Esophagus muscularis mucosa (tissue), 4 donors: ENCODE results near the gene ASTN2. TPM values are rescaled to one million over a fixed set of nuclear protein-coding genes. Genes with fewer than 3 reads are reported as not detected.

Experiments
- DNase-seq: peaks from one replicate; pipeline ENCODE4 v3.0.0-alpha.2; 2017; ENCODE audit errors: extremely low spot score
- H3K27ac ChIP-seq, 4 donors: fragments of 200-600 bp; sonication (generic); replicated peaks in 1 of 4; 1 replicate in 3 of 4; 2 replicates in 1 of 4; pipeline ENCODE4 v1.5.1; 2016 to 2019; ENCODE audit warnings: mild to moderate bottlenecking in 1 of 4
- H3K27me3 ChIP-seq, 4 donors: fragments of 200-600 bp; sonication (generic); one replicate each; pipeline versions ENCODE4 v1.5.1 to v1.6.0; 2016 to 2019
- H3K36me3 ChIP-seq, 4 donors: fragments of 200-600 bp; sonication (generic); one replicate each; pipeline ENCODE4 v1.5.1; 2016 to 2019
- H3K4me1 ChIP-seq, 4 donors: fragments of 200-600 bp; sonication (generic); one replicate each; pipeline ENCODE4 v1.5.1; 2016 to 2019
- H3K4me3 ChIP-seq, 4 donors: fragments of 200-600 bp; sonication (generic); 1 replicate in 2 of 4; 2 replicates in 2 of 4; pipeline ENCODE4 v1.5.1; 2016 to 2019; ENCODE audit warnings: mild to moderate bottlenecking in 4 of 4, moderate library complexity in 1 of 4
- H3K9me3 ChIP-seq, 4 donors: fragments of 200-600 bp; sonication (generic); 1 replicate in 3 of 4; 2 replicates in 1 of 4; pipeline ENCODE4 v1.5.1; 2016 to 2019
- CTCF ChIP-seq, 3 experiments: fragments of 200-600 bp in 2 of 3; fragments of 450-650 bp in 1 of 3; sonication (generic) in 2 of 3; IDR thresholded peaks; one replicate each; pipeline ENCODE4 v1.5.1; 2017 to 2019; ENCODE audit warnings: antibody characterized with exemption in 3 of 3, mild to moderate bottlenecking in 2 of 3, moderate library complexity in 1 of 3
- EP300 ChIP-seq: sonication (generic); formaldehyde crosslinking; IDR thresholded peaks from one replicate; pipeline ENCODE4 v1.6.1; 2017; ENCODE audit warnings: antibody characterized with exemption
- POLR2A ChIP-seq: fragments of 450-650 bp; IDR thresholded peaks from one replicate; pipeline ENCODE4 v1.6.1; 2017; ENCODE audit warnings: antibody characterized with exemption, moderate library complexity, mild to moderate bottlenecking, low read depth
- POLR2AphosphoS5 ChIP-seq, 2 donors: sonication (generic); formaldehyde crosslinking; IDR thresholded peaks; one replicate each; pipeline ENCODE4 v1.6.1; 2017; ENCODE audit warnings: antibody characterized with exemption in 2 of 2
- WGBS: methylation state at CpG from one replicate; pipeline ENCODE4 v1.1.5; 2018; 5-methylcytosine and 5-hydroxymethylcytosine counted together
- intact Hi-C: fragments of 100-400 bp; cut with DNase I; formaldehyde crosslinking; loops from one replicate; pipeline ENCODE4 v1.15.1; 2023
- total RNA-seq, 4 donors: library from RNA; depleted of rRNA; stranded (reverse); fragments of >200 nt; gene quantifications; one replicate each; pipeline versions ENCODE4 v1.1.0 to v1.2.1, GENCODE V29; 2016

ASTN2 gene
- total RNA-seq, 4 donors from 2014 or later, result 4.2 to 6.9 (median 5.5) TPM

DNA sequence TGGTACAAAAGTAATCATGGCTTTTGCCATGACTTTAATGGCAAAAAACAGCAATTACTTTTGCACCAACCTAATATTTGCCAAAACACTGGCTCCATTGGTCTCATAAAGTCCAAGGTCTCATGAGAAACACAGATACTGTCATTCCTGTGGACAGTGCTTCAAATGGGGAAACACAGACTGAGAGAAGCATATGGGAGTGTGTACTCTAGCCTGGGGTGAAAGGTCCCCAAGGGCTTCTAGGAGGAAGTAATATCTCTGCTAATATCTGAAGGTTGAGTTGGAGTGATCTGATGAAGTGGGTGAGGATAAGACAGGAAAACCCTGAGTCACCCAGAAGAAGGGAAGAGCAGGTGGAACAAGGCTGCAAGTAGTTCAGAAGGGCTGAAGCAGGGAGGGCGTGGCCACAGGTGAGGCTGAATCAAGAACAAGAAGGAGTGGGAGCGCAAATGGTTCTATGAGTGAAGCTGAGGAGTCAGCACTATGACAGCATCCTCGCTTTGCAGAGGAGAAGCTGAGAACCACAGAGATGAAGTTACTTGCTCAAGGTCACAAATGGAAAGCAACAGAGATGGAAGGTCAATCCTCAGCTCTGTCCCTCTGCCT, 164.1 kb downstream of the ASTN2 start:
- intact Hi-C loops, result no loop called here
- H3K9me3 ChIP-seq, result no peaks in the 10 kb centered on the region
- TF ChIP-seq POLR2AphosphoS5 (IDR thresholded peaks at IDR 0.05) (no peak), CTCF (IDR thresholded peaks at IDR 0.05) (no peak), POLR2A (no peak), EP300 (no peak)
- H3K4me1 ChIP-seq, result peaks cover 0 to 3% (median 0%) of the 10 kb centered on the region in 4 donors
- no peak overlapping the region for H3K27ac ChIP-seq
- H3K36me3 ChIP-seq, result no peaks in the 10 kb centered on the region
- no peaks in the 10 kb centered on the region for H3K27me3 ChIP-seq
- no peak overlapping the region for H3K4me3 ChIP-seq
- DNase-seq, result no peak
- WGBS, result 91% methylated on average over 3 of the region's 3 CpGs

DNA sequence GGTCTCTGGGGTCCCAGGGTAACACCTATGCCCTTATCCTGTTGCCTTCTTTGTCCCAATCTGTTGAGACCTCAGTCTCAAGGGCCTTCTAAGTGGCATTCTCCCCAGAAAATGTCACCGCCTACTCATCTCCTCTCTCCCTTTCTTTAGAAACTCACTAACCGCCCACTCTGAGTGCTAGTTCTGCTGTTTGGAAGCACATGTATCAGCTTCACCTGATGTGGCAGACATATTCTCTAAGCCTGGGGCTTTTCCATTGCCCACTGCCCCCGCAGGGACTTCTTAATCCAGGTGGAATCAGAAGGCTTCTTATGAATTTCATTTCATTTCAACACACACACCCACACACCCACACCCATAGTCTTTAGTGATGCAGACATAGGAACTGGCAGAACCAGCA, 165.1 kb downstream of the ASTN2 start:
- DNase-seq, result no peak
- H3K27ac ChIP-seq, result no peak overlapping the region
- intact Hi-C loops, result no loop called here

DNA sequence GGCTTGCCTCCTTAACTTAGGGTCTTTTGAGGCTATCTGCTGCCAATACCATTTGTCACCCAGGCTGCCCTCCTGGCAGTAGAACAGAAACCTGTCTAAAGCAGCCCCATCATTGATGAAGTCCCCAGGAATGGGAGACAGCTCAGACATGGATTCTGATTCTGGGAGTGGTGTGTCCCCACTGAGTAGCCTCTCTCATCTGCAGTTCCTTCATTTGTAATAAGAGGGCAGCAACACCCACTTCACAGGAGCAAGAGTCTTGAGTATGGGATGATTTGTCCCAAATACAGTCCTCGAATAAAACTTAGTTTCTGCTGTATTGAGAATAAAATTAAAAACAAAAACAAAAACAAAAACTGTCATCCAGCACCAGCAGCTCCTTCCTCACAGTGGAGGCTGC, 167.6 kb downstream of the ASTN2 start:
- Histone ChIP-seq H3K4me3 (no peak overlapping the region), H3K4me1 (peaks cover 0 to 3% (median 0%) of the 10 kb centered on the region in 4 donors), H3K9me3 (no peaks in the 10 kb centered on the region), H3K27ac (no peak overlapping the region), H3K36me3 (no peaks in the 10 kb centered on the region), H3K27me3 (no peaks in the 10 kb centered on the region)
- 44% methylated on average over 1 of the region's 1 CpG for WGBS
- DNase-seq, result no peak
- no peak for TF ChIP-seq POLR2AphosphoS5 (IDR thresholded peaks at IDR 0.05)
- peak in 2 of 3 experiments; percentile 12 to 35 for TF ChIP-seq CTCF (IDR thresholded peaks at IDR 0.05)
- TF ChIP-seq POLR2A, result no peak
- TF ChIP-seq EP300, result no peak
- intact Hi-C loops, result no loop called here

More for the DNA sequence above, 165.1 kb downstream of the ASTN2 start:
- Histone ChIP-seq H3K9me3 (no peaks in the 10 kb centered on the region), H3K36me3 (no peaks in the 10 kb centered on the region), H3K27me3 (no peaks in the 10 kb centered on the region), H3K4me1 (peaks cover 0 to 3% (median 0%) of the 10 kb centered on the region in 4 donors), H3K4me3 (no peak overlapping the region)
- 85% methylated on average over 3 of the region's 3 CpGs for WGBS
- TF ChIP-seq CTCF (IDR thresholded peaks at IDR 0.05) (no peak), POLR2A (no peak), EP300 (no peak), POLR2AphosphoS5 (IDR thresholded peaks at IDR 0.05) (no peak)

DNA sequence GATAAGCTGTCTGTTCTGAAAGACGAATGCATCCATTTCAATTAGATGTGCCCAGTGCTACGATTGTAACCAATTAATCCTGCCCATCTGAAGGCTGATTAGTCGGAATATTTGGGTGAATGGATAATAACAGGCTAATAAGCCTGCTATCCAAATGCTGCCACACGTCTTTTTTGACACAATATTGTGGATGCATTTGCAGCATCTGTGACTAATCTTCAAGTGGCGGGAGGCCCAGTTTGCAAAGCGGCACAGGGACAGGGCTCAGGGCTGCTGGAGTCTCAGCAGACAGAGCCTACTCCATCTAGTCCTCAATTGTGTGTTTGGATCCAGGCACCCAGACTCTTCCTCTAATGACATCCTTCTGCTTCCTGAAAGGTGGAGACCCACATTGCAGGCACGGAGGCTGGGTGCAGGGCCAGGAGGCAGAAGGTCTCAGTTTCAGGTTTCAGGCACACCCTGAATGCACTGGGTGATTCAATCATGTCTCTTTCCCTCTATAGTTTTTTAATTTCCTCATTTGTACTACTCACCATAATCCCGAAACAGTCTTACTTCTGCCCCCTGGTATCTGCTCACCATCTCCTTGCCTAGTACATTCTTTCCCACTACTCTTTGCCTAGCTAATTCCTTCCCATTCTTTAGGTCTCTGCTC, 169.6 kb downstream of the ASTN2 start:
- intact Hi-C loops, result no loop called here
- 80% methylated on average over 8 of the region's 8 CpGs for WGBS
- Histone ChIP-seq H3K27ac (no peak overlapping the region), H3K36me3 (no peaks in the 10 kb centered on the region), H3K4me1 (peaks cover 0 to 3% (median 0%) of the 10 kb centered on the region in 4 donors), H3K4me3 (no peak overlapping the region), H3K27me3 (no peaks in the 10 kb centered on the region), H3K9me3 (no peaks in the 10 kb centered on the region)
- TF ChIP-seq CTCF (IDR thresholded peaks at IDR 0.05), result no peak
- TF ChIP-seq POLR2AphosphoS5 (IDR thresholded peaks at IDR 0.05), result no peak
- no peak for TF ChIP-seq EP300
- no peak for TF ChIP-seq POLR2A
- DNase-seq, result no peak
